Neural cell (in vitro differentiated cells): Measurements from ENCODE around the gene GK. TPM values are rescaled to one million over a fixed set of nuclear protein-coding genes. Genes with fewer than 3 reads are reported as not detected.

ENCODE experiments used
- H2AFZ ChIP-seq: fragments of 200-600, 300-800 bp; sonication (generic), shearing (Covaris generic); 2 replicates; pipeline ENCODE4 v1.6.0; 2014; ENCODE audit warnings: low read depth, mild to moderate bottlenecking, antibody characterized with exemption, low read length, moderate library complexity
- H3F3A ChIP-seq: fragments of 200-600 bp; shearing (Covaris generic); 2 replicates; pipeline ENCODE4 v1.6.1; 2016; ENCODE audit warnings: mild to moderate bottlenecking, moderate library complexity, mixed read lengths, antibody characterized with exemption, low read length; ENCODE audit not compliant: insufficient read depth, poor library complexity, severe bottlenecking
- H3K27ac ChIP-seq: fragments of 200-600, 300-800 bp; sonication (generic), shearing (Covaris generic); 2 replicates; pipeline ENCODE4 v1.5.1; 2014; ENCODE audit warnings: mild to moderate bottlenecking, low read length, moderate library complexity
- H3K27me3 ChIP-seq: fragments of 300-800, 200-600 bp; sonication (generic), shearing (Covaris generic); 2 replicates; pipeline ENCODE4 v1.6.0; 2014; ENCODE audit warnings: mild to moderate bottlenecking, low read depth, low read length, moderate library complexity; ENCODE audit not compliant: insufficient read depth
- H3K36me3 ChIP-seq: fragments of 300-800, 200-600 bp; sonication (generic), shearing (Covaris generic); 2 replicates; pipeline ENCODE4 v1.5.1; 2014; ENCODE audit warnings: mild to moderate bottlenecking, antibody characterized with exemption, low read length, moderate library complexity; ENCODE audit not compliant: insufficient read depth
- H3K4me2 ChIP-seq: fragments of 300-800, 200-600 bp; sonication (generic), shearing (Covaris generic); 2 replicates; pipeline ENCODE4 v1.6.0; 2014; ENCODE audit warnings: mild to moderate bottlenecking, low read length
- H3K4me3 ChIP-seq: fragments of 300-800, 200-600 bp; sonication (generic), shearing (Covaris generic); 2 replicates; pipeline ENCODE4 v1.5.1; 2014; ENCODE audit warnings: mild to moderate bottlenecking, low read length, moderate library complexity
- H3K79me2 ChIP-seq: fragments of 200-600 bp; shearing (Covaris generic); replicated peaks from 2 replicates; pipeline ENCODE4 v1.6.0; 2014; ENCODE audit warnings: mild to moderate bottlenecking, low read length, moderate library complexity; ENCODE audit not compliant: insufficient read depth
- H3K9ac ChIP-seq: fragments of 300-800, 200-600 bp; sonication (generic), shearing (Covaris generic); 2 replicates; pipeline ENCODE4 v1.6.1; 2016; ENCODE audit warnings: mild to moderate bottlenecking, low read length, mixed read lengths
- H3K9me2 ChIP-seq: fragments of 200-600 bp; shearing (Covaris generic); 2 replicates; pipeline ENCODE4 v1.6.1; 2016; ENCODE audit warnings: mild to moderate bottlenecking, low read length, mixed read lengths; ENCODE audit not compliant: insufficient read depth
- H3K9me3 ChIP-seq: fragments of 200-600, 300-800 bp; sonication (generic), shearing (Covaris generic); 2 replicates; pipeline ENCODE4 v1.6.1; 2016; ENCODE audit warnings: mild to moderate bottlenecking, mixed run types, low read length, moderate library complexity, mixed read lengths
- H4K20me1 ChIP-seq: fragments of 200-600 bp; shearing (Covaris generic); 2 replicates; pipeline ENCODE4 v1.6.1; 2016; ENCODE audit warnings: mild to moderate bottlenecking, mixed run types; ENCODE audit not compliant: insufficient read depth
- EP300 ChIP-seq: fragments of 450-650 bp; conservative IDR thresholded peaks from 2 replicates; pipeline ENCODE4 v1.6.1; 2014; ENCODE audit warnings: antibody characterized with exemption, mild to moderate bottlenecking, moderate library complexity; ENCODE audit not compliant: poor library complexity, severe bottlenecking
- EZH2 ChIP-seq: fragments of 200-600, 300-800 bp; shearing (Covaris generic), sonication (generic); IDR thresholded peaks from 2 replicates; pipeline ENCODE4 v1.6.1; 2014; ENCODE audit warnings: antibody characterized with exemption, low read length, borderline replicate concordance, mild to moderate bottlenecking; ENCODE audit not compliant: insufficient read depth, poor library complexity, severe bottlenecking
- MXI1 ChIP-seq: fragments of 450-650 bp; conservative IDR thresholded peaks from 2 replicates; pipeline ENCODE4 v1.6.1; 2014; ENCODE audit warnings: antibody characterized with exemption, mild to moderate bottlenecking; ENCODE audit not compliant: poor library complexity, severe bottlenecking
- POLR2AphosphoS5 ChIP-seq: IDR thresholded peaks from 2 replicates; pipeline ENCODE4 v1.6.1; 2012
- RAD21 ChIP-seq: fragments of 450-650 bp; conservative IDR thresholded peaks from 2 replicates; pipeline ENCODE4 v1.6.1; 2014; ENCODE audit warnings: antibody characterized with exemption, mild to moderate bottlenecking, moderate library complexity
- REST ChIP-seq: IDR thresholded peaks from 2 replicates; pipeline ENCODE4 v1.6.1; 2012; ENCODE audit warnings: borderline replicate concordance
- SMC3 ChIP-seq: fragments of 450-650 bp; conservative IDR thresholded peaks from 2 replicates; pipeline ENCODE4 v1.6.1; 2014; ENCODE audit warnings: antibody characterized with exemption, mild to moderate bottlenecking, moderate library complexity; ENCODE audit not compliant: poor library complexity
- TAF1 ChIP-seq: IDR thresholded peaks from 2 replicates; pipeline ENCODE4 v1.6.1; 2012; ENCODE audit warnings: low read depth
- polyA plus RNA-seq: library from polyadenylated mRNA; depleted of rRNA; stranded (reverse); fragments of >200 nt; gene quantifications from 2 replicates; pipeline ENCODE4 v1.2.3, GENCODE V29; 2014
- TF ChIP-seq, protein P1 (sequence below): fragments of 450-650 bp; IDR thresholded peaks from 2 replicates; pipeline ENCODE4 v1.5.1; 2014; ENCODE audit warnings: antibody characterized with exemption, mild to moderate bottlenecking, moderate library complexity; ENCODE audit not compliant: poor library complexity, severe bottlenecking

Gene GK
- polyA plus RNA-seq, 1 donor from 2014 or later = 6.3 TPM

GRCh38 chrX:30715976-30716375 lies 62.8 kb downstream of the GK start:
- Histone ChIP-seq H3F3A (no peaks in the 10 kb centered on the region), H3K36me3 (no peaks in the 10 kb centered on the region), H3K4me2 (no peak overlapping the region), H4K20me1 (no peaks in the 10 kb centered on the region), H3K4me3 (no peak overlapping the region), H3K79me2 (no peaks in the 10 kb centered on the region), H3K9me2 (no peaks in the 10 kb centered on the region), H3K9ac (no peak overlapping the region), H3K9me3 (no peaks in the 10 kb centered on the region), H2AFZ (no peak overlapping the region), H3K27ac (no peak overlapping the region), H3K27me3 (no peaks in the 10 kb centered on the region)
- TF ChIP-seq POLR2AphosphoS5 (no peak), EZH2 (no peak), TAF1 (no peak), SMC3 (no peak), EP300 (no peak)
- TF ChIP-seq, protein P1, sequence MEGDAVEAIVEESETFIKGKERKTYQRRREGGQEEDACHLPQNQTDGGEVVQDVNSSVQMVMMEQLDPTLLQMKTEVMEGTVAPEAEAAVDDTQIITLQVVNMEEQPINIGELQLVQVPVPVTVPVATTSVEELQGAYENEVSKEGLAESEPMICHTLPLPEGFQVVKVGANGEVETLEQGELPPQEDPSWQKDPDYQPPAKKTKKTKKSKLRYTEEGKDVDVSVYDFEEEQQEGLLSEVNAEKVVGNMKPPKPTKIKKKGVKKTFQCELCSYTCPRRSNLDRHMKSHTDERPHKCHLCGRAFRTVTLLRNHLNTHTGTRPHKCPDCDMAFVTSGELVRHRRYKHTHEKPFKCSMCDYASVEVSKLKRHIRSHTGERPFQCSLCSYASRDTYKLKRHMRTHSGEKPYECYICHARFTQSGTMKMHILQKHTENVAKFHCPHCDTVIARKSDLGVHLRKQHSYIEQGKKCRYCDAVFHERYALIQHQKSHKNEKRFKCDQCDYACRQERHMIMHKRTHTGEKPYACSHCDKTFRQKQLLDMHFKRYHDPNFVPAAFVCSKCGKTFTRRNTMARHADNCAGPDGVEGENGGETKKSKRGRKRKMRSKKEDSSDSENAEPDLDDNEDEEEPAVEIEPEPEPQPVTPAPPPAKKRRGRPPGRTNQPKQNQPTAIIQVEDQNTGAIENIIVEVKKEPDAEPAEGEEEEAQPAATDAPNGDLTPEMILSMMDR = no peak

DNA sequence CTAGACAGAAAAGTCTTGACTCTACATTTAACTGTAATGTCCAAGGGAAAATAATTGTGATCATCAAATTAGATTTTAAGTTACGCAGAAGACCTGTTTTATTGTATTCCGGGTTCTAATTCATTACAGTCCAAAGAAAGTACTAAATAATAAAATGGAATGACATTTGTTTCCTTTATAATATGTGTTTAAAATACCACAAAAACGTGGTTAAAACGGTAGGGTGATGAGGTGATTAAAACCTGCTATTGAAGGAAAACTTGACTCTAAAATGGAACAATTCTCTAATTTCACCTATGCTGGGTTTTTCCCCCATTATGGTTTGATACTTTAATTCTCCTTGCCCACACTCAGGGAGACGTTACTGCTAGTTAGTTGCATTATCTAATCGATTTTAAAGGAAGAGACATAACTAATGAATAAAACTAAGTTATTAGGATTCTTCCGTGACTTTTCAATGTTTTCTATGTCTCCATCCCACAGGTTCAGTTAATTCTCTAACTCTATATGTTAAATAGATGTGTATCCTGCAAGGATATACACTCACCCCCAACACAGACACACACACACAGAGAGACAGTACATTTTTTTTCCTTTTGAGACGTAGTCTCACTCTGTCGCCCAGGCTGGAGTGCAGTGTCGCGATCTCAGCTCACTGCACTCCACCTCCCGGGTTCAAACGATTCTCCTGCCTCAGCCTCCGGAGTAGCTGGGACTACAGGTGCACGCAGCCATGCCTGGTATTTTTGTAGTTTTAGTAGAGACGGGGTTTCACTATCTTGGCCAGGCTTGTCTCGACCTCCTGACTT lies 80.8 kb downstream of the GK start:
- Histone ChIP-seq H3K79me2 (no peaks in the 10 kb centered on the region), H3K9ac (no peak overlapping the region), H3K27ac (no peak overlapping the region), H3F3A (no peaks in the 10 kb centered on the region), H3K27me3 (no peaks in the 10 kb centered on the region), H3K4me2 (no peak overlapping the region), H3K9me2 (no peaks in the 10 kb centered on the region), H3K36me3 (no peaks in the 10 kb centered on the region), H3K4me3 (no peak overlapping the region), H4K20me1 (no peaks in the 10 kb centered on the region), H2AFZ (no peak overlapping the region), H3K9me3 (no peaks in the 10 kb centered on the region)
- TF ChIP-seq RAD21 = no peak
- TF ChIP-seq, protein P1 = no peak
- TF ChIP-seq POLR2AphosphoS5 = no peak
- TF ChIP-seq MXI1 = no peak
- TF ChIP-seq TAF1 = no peak
- TF ChIP-seq SMC3 = no peak
- no peak for TF ChIP-seq REST
- TF ChIP-seq EZH2 = no peak
- TF ChIP-seq EP300 = no peak
